Fibroblast of upper back skin (primary cell): ENCODE measurements around the gene TIAL1.

Experiments
- DNase-seq: peaks from one replicate; pipeline ENCODE4 v3.0.0-alpha.2; 2013

TIAL1 gene

DNA sequence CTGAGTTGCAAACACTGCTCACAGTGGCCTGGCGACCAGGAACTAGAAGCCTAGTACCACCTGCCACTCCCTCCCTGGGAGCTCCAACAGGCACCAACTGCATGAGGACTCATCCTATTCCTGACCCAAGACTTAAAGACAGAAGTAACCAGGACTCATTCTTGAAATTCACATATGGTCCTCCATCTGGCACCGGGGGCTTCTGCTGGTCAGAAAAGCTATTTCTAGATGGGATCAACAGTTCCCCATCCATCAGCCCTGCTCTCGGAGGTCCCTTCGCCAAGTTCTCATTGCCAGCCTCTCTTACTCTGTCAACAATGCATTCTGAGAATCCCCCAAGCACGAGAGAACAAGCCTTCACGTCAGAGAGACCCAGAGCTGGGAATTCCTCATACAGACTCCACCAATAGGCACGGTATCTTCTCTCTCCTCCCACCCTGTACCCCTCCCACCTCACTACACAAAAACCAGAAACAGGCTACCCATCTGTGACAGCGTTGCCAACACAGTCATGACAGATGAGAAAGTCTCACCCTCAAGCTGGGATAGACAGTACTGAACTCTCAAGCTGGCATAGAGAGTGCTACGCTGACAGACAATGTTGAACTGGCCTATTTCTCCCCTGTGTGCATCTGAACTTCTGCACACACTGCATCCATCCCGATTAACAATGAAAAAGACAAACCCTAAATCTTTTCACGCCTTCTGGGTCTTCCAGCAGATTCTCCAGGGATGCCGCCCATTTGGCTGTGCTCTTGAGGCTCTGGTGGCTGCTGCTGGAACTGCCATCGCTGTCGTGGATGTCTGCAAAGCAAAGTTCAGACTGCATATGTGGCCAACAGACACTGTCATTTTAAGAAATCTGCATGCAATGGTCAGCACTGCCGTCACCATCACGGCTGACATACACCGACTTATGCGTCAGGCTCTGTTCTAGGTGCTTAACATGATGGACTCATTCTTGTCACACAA, 69.9 kb downstream of the TIAL1 start:
- no peak for DNase-seq

DNA sequence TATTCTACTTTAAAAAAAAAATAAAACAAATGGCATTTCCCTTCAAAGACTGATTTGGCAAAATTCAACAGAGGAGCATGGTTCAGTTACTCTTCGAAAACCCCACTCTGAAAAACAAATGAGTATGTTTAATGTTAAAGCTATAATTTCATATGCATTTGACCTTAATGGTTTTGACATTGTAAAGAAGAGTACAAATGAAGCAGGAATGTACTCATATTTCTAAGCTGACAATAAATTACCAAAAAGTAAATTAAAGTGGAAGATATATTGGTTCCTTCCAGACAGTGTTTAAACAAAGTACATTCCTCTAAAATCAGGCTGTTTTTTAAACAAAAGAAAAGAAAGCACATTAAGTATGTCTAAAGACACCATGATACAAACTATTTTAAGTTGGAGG, 70.6 kb downstream of the TIAL1 start:
- no peak for DNase-seq

DNA sequence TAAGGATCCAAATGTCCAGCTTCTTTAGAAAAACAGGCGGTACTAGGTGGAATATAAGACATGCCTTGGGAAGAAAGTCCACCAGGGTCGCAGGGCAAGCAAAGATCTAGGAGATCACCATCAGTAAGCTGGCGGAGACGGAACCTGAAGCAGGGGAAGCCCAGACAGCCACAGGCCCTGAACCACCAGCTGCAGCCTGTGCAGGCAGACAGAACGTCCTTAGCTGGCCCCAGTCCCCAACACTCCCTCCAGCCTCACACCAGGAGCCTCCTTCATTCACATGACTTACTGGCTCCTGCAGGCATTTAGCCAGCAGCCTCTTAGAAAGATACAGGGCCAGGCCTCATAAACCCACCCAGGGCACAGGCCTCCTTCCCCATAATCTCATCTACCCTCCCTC, 71.6 kb downstream of the TIAL1 start:
- no peak for DNase-seq

DNA sequence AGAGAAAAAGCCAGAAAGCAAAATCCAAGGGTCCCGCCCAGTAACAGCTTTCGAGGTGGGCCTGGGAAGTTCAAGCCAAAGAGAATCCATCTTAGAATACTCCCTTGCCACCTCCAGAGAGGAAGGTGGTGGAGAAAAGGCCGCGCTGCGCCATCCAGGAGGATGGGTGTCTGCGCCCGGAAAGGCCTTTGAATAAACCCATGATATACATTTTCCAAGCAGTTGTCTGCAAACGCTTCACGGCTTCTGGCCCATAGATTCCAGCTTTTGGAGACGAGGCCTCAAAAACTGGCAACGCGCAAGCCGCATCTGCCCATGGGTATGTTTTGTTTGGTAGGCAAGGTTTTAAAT, 72.1 kb downstream of the TIAL1 start:
- no peak for DNase-seq

DNA sequence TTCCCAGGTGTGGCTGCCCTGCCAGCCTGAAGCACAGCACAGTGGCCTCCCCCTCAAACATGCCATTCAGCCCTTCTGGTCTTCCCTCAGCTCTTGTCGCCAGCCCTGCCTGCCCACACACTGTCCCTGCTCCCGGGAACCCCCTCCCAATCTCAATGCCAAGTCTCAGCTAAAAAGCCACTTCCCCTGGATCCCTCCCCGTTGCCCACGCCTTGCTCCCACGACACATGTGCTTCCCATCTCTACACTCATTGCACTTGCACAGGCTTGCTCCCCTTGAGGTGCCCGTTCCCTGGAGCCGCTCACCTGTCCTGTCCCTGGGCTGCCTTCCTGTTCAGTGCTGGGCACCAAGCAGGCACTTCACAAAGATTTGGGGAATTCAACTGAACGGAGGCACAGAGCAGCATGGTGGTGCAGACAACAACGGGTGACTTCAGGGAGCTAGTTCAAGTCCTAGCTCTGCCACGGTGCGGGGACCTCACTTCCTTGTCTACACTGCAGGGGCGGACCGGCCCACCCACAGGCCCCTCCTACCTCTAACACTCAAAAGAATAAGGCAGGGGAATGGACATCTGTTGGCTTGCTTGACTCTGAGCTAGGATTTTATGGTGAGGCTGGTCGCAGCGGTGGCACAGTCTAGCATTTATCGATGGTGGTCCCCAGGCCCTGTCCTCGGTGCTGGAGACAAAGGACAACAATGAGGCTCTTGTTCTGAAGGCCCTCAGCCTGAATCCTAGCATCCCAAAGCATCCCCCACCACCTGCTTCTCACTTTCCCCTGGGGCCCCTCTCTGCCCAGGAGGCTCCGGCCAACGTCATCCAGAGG, 72.7 kb downstream of the TIAL1 start:
- no peak for DNase-seq
